HL-60 (cell line): Measurements from ENCODE around the gene KIFC3. TPM values are rescaled to one million over a fixed set of nuclear protein-coding genes. Genes with fewer than 3 reads are reported as not detected.

Experiments used
- DNase-seq, 2 experiments: peaks; one replicate each; pipeline ENCODE4 v3.0.0-alpha.2; 2010 to 2020; ENCODE audit warnings: low read depth in 1 of 2, low spot score in 1 of 2
- H3K27ac ChIP-seq: fragments of 250-450 bp; sonication (Bioruptor Pico); replicated peaks from 2 replicates; pipeline ENCODE4 v1.5.1; 2020; ENCODE audit warnings: mild to moderate bottlenecking, moderate library complexity
- H3K27me3 ChIP-seq: fragments of 250-450 bp; sonication (Bioruptor Pico); 2 replicates; pipeline ENCODE4 v1.5.1; 2021; ENCODE audit warnings: mild to moderate bottlenecking, moderate library complexity; ENCODE audit not compliant: insufficient read depth, poor library complexity, severe bottlenecking
- H3K4me3 ChIP-seq: replicated peaks from 2 replicates; pipeline ENCODE4 v1.5.1; 2011; ENCODE audit warnings: mild to moderate bottlenecking, control low read depth, low read length; ENCODE audit not compliant: insufficient read depth
- GABPA ChIP-seq: IDR thresholded peaks from 2 replicates; pipeline ENCODE4 v1.6.1; 2012; ENCODE audit warnings: low read depth
- POLR2AphosphoS5 ChIP-seq: IDR thresholded peaks from 2 replicates; pipeline ENCODE4 v1.6.1; 2012; ENCODE audit warnings: low read depth
- REST ChIP-seq: IDR thresholded peaks from 2 replicates; pipeline ENCODE4 v1.6.1; 2012; ENCODE audit warnings: low read depth; ENCODE audit not compliant: insufficient replicate concordance
- SPI1 ChIP-seq: IDR thresholded peaks from 2 replicates; pipeline ENCODE4 v1.6.1; 2012; ENCODE audit warnings: low read depth, mild to moderate bottlenecking, borderline replicate concordance
- microRNA-seq: library from miRNA; unstranded; fragments of <30 nt; microRNA quantifications from one replicate; pipeline ENCODE4, GENCODE V29; 2018
- TF ChIP-seq, protein P1 (sequence below): IDR thresholded peaks from one replicate; pipeline ENCODE4 v1.5.1; 2011; ENCODE audit warnings: low read length, control low read depth, inconsistent platforms; ENCODE audit not compliant: insufficient read depth

The KIFC3 gene

DNA sequence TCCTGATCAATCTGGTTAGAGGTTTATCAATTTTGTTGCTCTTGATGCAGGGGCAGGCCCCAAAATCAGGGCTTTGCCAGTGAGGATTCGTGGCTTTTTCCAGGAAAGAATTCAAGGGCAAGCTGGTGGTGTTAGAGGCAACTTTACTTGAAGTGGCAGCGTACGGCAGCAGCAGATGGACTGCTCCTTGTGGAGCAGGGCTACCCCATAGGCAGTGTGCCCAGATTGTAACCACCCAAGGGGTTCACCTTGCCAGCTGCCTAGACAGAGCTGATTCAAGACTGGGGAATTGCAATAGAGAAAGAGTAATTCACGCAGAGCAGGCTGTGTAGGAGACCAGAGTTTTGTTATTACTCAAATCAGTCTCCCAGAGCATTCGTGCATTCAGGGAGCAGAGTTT, 90.9 kb downstream of the KIFC3 start:
- TF ChIP-seq GABPA, result no peak
- no peak for TF ChIP-seq SPI1
- TF ChIP-seq, protein P1, sequence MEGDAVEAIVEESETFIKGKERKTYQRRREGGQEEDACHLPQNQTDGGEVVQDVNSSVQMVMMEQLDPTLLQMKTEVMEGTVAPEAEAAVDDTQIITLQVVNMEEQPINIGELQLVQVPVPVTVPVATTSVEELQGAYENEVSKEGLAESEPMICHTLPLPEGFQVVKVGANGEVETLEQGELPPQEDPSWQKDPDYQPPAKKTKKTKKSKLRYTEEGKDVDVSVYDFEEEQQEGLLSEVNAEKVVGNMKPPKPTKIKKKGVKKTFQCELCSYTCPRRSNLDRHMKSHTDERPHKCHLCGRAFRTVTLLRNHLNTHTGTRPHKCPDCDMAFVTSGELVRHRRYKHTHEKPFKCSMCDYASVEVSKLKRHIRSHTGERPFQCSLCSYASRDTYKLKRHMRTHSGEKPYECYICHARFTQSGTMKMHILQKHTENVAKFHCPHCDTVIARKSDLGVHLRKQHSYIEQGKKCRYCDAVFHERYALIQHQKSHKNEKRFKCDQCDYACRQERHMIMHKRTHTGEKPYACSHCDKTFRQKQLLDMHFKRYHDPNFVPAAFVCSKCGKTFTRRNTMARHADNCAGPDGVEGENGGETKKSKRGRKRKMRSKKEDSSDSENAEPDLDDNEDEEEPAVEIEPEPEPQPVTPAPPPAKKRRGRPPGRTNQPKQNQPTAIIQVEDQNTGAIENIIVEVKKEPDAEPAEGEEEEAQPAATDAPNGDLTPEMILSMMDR, result no peak
- no peak for TF ChIP-seq REST
- TF ChIP-seq POLR2AphosphoS5, result no peak
- Histone ChIP-seq H3K4me3 (no peak overlapping the region), H3K27me3 (no peaks in the 10 kb centered on the region), H3K27ac (no peak overlapping the region)
- DNase-seq, result no peak

GRCh38 chr16:57709663-57710062, 92.6 kb downstream of the KIFC3 start:
- Histone ChIP-seq H3K27me3 (no peaks in the 10 kb centered on the region), H3K4me3 (no peak overlapping the region), H3K27ac (no peak overlapping the region)
- TF ChIP-seq GABPA (no peak), REST (no peak), POLR2AphosphoS5 (no peak), SPI1 (no peak)
- TF ChIP-seq, protein P1, result no peak
- DNase-seq, result no peak

Small RNA genes lying within 50 kb of the gene (microRNA-seq; reads per million reads assigned to microRNA genes)
- not detected for gene MIR6772
